Measurements from ENCODE around the gene ZNF205. TPM values are rescaled to one million over a fixed set of nuclear protein-coding genes. Genes with fewer than 3 reads are reported as not detected.

The ZNF205 gene
- total RNA-seq, 1 donor from 2014 or later = 5.4 TPM

DNA sequence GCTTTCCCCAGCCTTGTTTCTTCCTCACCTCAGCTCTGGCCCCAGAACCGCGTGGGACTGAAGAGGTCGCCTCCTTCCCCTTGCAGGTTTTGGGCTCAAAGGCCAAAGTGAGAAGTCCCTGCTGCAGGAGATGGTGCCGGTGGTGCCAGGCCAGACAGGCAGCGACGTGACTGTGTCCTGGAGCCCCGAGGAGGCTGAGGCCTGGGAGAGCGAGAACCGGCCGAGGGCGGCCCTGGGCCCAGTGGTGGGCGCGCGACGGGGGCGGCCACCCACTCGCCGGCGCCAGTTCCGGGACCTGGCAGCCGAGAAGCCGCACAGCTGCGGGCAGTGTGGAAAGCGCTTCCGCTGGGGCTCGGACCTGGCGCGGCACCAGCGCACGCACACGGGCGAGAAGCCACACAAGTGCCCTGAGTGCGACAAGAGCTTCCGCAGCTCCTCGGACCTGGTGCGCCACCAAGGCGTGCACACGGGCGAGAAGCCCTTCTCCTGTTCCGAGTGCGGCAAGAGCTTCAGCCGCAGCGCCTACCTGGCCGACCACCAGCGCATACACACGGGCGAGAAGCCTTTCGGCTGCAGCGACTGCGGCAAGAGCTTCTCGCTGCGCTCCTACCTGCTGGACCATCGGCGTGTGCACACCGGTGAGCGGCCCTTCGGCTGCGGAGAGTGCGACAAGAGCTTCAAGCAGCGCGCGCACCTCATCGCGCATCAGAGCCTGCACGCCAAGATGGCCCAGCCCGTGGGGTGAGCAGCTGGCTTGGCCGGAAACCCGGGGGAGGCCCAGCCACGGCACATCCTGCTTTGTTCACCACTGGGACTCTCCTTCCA lies 28.4 kb downstream of the ZNF205 start:
- Histone ChIP-seq H3K4me2 (no peak overlapping the region), H3K9me3 (ENCODE audit: low read depth) (no peaks in the 10 kb centered on the region), H3K4me1 (peaks cover 3% of the 10 kb centered on the region), H2AFZ (replicated peaks) (no peak overlapping the region), H3F3A (ENCODE audit: low read depth) (peaks cover 5% of the 10 kb centered on the region), H3K79me2 (ENCODE audit: low read depth) (peaks cover 9% of the 10 kb centered on the region), H3K4me3 (no peak overlapping the region), H3K27me3 (no peaks in the 10 kb centered on the region), H3K36me3 (no peaks in the 10 kb centered on the region), H4K20me1 (ENCODE audit: low read depth) (no peaks in the 10 kb centered on the region), H3K27ac (no peak overlapping the region), H3K9ac (no peak overlapping the region)
- no peak for DNase-seq (ENCODE audit: low spot score)
- TF ChIP-seq, protein P1, sequence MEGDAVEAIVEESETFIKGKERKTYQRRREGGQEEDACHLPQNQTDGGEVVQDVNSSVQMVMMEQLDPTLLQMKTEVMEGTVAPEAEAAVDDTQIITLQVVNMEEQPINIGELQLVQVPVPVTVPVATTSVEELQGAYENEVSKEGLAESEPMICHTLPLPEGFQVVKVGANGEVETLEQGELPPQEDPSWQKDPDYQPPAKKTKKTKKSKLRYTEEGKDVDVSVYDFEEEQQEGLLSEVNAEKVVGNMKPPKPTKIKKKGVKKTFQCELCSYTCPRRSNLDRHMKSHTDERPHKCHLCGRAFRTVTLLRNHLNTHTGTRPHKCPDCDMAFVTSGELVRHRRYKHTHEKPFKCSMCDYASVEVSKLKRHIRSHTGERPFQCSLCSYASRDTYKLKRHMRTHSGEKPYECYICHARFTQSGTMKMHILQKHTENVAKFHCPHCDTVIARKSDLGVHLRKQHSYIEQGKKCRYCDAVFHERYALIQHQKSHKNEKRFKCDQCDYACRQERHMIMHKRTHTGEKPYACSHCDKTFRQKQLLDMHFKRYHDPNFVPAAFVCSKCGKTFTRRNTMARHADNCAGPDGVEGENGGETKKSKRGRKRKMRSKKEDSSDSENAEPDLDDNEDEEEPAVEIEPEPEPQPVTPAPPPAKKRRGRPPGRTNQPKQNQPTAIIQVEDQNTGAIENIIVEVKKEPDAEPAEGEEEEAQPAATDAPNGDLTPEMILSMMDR (IDR thresholded peaks at IDR 0.05) = no peak
- no peak for TF ChIP-seq EZH2 (IDR thresholded peaks at IDR 0.05)
- no peak for TF ChIP-seq EZH2phosphoT487 (IDR thresholded peaks at IDR 0.05)
- peaks cover 8% of the 10 kb centered on the region for H3K36me3 Mint-ChIP-seq
- no peak overlapping the region for H3K27ac Mint-ChIP-seq
- peaks cover 6% of the 10 kb centered on the region for H3K4me1 Mint-ChIP-seq
- H3K27me3 Mint-ChIP-seq (ENCODE audit: insufficient read depth, low read depth) = peaks cover 4% of the 10 kb centered on the region
- no peaks in the 10 kb centered on the region for H3K9me3 Mint-ChIP-seq
- H3K4me3 Mint-ChIP-seq = no peak overlapping the region

DNA sequence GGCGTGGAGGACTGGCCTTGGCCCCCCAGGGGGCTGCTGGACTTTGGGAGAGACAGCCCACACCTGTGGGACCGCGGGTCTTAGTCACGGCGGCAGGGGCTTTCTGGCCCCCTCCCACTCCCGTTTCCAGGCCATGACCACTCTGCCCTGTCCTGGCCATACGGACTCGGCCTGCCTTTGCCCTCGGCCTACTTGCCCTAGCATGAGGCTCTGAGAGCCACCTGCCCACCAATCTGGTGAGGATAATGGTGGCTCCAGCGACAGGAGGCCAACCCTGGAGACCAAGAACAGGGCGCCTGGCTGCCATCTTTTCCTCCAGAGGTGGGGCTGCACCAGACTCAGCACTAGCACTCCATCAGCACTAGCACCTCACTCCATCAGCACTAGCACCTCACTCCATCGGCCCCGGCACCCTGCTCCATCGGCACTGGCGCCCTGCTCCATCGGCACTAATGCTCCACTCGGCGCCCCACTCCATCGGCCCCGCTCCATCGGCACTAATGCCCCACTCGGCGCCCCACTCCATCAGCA lies 29.5 kb downstream of the ZNF205 start:
- no peak overlapping the region for H3K4me3 Mint-ChIP-seq
- Histone ChIP-seq H3K79me2 (ENCODE audit: low read depth) (no peaks in the 10 kb centered on the region), H3K4me1 (no peaks in the 10 kb centered on the region), H3K27ac (no peak overlapping the region), H4K20me1 (ENCODE audit: low read depth) (no peaks in the 10 kb centered on the region), H3K4me3 (no peak overlapping the region), H3K4me2 (no peak overlapping the region), H3K9me3 (ENCODE audit: low read depth) (no peaks in the 10 kb centered on the region), H3F3A (ENCODE audit: low read depth) (no peaks in the 10 kb centered on the region), H2AFZ (replicated peaks) (no peak overlapping the region), H3K9ac (no peak overlapping the region), H3K36me3 (no peaks in the 10 kb centered on the region), H3K27me3 (no peaks in the 10 kb centered on the region)
- H3K27me3 Mint-ChIP-seq (ENCODE audit: insufficient read depth, low read depth) = peaks cover 8% of the 10 kb centered on the region
- H3K9me3 Mint-ChIP-seq = no peaks in the 10 kb centered on the region
- no peak for TF ChIP-seq EZH2 (IDR thresholded peaks at IDR 0.05)
- TF ChIP-seq, protein P1 (IDR thresholded peaks at IDR 0.05) = no peak
- TF ChIP-seq EZH2phosphoT487 (IDR thresholded peaks at IDR 0.05) = no peak
- H3K27ac Mint-ChIP-seq = no peak overlapping the region
- H3K4me1 Mint-ChIP-seq = peaks cover 2% of the 10 kb centered on the region
- no peak for DNase-seq (ENCODE audit: low spot score)
- peaks cover 8% of the 10 kb centered on the region for H3K36me3 Mint-ChIP-seq

DNA sequence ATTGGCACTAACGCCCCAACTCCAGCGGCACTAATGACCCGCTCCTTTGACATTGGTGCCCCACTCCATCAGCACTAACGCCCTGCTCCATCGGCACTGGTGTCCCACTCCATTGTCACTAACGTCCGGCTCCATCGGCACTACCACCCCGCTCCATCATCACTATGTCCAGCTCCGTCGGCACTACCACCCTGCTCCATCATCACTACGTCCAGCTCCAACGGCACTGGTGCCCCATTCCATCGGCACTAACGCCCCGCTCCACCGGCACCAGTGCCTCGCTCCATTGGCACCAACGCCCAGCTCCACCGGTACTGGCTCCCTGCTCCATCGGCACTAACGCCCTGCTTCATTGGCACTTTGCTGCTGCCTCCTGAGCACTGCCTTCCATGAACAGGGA lies 29.9 kb downstream of the ZNF205 start:
- no peaks in the 10 kb centered on the region for H3K9me3 Mint-ChIP-seq

More for the DNA sequence above, 29.9 kb downstream of the ZNF205 start:
- Histone ChIP-seq H3K4me1 (no peaks in the 10 kb centered on the region), H4K20me1 (ENCODE audit: low read depth) (no peaks in the 10 kb centered on the region), H3F3A (ENCODE audit: low read depth) (no peaks in the 10 kb centered on the region), H3K79me2 (ENCODE audit: low read depth) (no peaks in the 10 kb centered on the region), H3K9ac (no peak overlapping the region), H3K4me2 (no peak overlapping the region), H3K9me3 (ENCODE audit: low read depth) (no peaks in the 10 kb centered on the region), H3K4me3 (no peak overlapping the region), H2AFZ (replicated peaks) (no peak overlapping the region), H3K36me3 (no peaks in the 10 kb centered on the region), H3K27me3 (peaks cover 3% of the 10 kb centered on the region), H3K27ac (no peak overlapping the region)
- peaks cover 2% of the 10 kb centered on the region for H3K4me1 Mint-ChIP-seq
- no peak overlapping the region for H3K27ac Mint-ChIP-seq
- H3K36me3 Mint-ChIP-seq = peaks cover 8% of the 10 kb centered on the region
- no peak overlapping the region for H3K4me3 Mint-ChIP-seq
- no peak for DNase-seq (ENCODE audit: low spot score)
- H3K27me3 Mint-ChIP-seq (ENCODE audit: insufficient read depth, low read depth) = peaks cover 8% of the 10 kb centered on the region
- TF ChIP-seq, protein P1 (IDR thresholded peaks at IDR 0.05) = no peak
- TF ChIP-seq EZH2phosphoT487 (IDR thresholded peaks at IDR 0.05) = no peak
- TF ChIP-seq EZH2 (IDR thresholded peaks at IDR 0.05) = no peak
